Measurements from ENCODE around the gene MYO9B.

The MYO9B gene

DNA sequence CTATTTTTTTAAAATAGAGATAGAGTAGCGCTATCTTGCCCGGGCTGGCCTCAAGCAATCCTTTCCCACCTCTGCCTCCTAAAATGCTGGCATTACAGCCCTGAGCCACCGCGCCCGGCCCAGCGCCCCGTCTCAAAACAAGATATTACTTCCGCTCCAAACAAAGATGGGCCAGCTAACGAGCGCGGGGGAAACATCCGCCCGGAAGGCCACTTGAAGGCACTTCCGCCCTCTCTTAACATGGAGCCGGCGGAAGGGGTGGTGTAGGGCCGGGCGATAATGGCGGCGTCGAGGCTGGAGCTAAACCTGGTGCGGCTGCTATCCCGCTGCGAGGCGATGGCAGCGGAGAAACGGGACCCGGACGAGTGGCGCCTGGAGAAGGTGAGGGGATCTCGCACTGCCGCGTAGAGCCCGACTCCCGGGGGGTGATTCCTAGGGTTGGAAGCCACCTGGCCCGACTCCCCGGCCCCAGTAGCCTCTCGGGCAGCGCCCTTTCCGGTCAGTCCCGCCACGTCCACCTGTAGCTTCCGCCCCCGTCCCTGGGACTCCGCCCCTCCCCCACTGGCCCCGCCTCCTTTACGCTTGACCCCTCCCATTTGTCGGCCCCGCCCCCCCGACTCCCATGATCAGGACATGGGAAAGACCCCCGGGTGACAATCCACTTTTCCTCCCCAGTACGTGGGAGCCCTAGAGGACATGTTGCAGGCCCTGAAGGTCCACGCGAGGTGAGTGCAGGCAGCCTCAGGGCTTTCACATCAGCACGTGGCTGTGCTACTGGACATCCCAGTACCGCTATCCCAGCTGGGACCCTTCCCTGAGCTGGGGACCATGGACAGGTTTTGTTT lies 139.8 kb downstream of the MYO9B start, which contains the start of gene USE1:
USE1 (plus strand) TSS at position 231 of the 845 bp plus-strand sequence; CDS start at position 280, 49 bp downstream.
- DNase-seq (ENCODE audit: low spot score): peak; percentile 92

DNA sequence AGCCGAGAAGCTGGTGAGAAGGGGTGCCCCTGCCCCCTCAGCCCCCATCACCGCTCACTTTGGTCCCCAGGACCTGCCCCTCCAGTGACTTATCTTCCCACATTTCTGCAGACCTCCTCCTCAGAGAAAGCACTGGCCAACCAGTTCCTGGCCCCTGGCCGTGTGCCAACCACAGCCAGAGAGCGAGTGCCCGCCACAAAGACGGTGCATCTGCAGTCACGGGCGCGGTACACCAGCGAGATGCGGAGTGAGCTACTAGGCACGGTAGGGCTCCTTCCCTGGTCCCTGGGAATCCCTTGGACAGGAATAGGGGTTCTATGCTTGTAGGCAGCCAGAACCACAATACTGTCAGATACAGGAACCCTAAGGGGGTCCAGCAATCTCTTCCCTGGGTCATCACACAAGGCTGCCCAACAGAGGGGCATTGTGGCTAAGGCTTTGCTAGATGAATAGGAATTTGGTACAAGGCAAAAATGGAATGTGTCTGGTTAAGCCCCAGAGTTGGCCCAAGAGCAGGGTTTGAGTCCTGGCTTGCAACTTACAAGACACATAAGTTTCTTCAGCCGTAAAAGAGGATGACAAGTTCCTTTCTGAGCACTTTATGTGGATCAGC lies 140.6 kb downstream of the MYO9B start:
- no peak for DNase-seq (ENCODE audit: low spot score)

DNA sequence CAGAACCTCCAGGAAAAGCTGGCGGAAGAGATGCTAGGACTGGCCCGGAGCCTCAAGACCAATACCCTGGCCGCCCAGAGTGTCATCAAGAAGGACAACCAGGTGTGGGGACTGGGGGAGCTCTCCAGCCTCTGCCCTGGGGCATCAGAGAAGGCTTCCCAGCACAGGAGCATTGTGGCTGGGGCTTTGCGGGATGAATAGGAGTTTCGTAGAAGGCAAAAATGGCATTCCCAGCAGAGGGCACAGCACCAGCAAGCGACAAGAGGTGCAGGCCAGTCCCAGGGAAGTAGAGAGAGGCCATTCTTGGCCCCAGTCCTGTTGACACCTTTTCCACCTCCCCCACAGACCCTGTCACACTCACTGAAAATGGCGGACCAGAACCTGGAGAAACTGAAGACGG lies 143.7 kb downstream of the MYO9B start:
- no peak for DNase-seq (ENCODE audit: low spot score)

DNA sequence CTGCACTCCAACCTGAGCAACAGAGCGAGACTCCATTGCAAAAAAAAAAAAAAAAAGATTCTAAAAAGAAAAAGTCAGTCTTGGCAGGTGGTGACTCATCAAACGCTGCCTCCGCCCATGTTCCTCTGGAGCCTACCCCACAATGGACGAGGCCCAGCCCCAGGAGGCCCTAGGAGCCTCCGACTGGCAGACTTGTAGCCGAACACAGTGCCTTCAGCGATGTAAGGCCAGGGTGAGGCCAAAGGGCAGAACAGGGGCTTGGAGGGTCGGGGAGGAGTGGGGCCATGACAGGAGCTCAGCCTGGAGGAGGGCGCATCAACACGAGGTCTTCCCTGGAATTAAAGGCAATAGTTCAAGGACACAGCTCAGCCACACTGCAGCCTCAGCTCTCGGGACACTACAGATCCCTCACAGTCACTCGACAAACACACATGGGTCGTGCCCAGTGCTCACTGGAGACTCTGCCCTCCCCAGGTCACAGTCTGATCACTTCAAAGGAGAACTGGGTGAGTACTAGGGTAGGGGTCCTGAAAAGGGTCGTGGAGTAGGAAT lies 144.7 kb downstream of the MYO9B start:
- DNase-seq (ENCODE audit: low spot score): no peak

DNA sequence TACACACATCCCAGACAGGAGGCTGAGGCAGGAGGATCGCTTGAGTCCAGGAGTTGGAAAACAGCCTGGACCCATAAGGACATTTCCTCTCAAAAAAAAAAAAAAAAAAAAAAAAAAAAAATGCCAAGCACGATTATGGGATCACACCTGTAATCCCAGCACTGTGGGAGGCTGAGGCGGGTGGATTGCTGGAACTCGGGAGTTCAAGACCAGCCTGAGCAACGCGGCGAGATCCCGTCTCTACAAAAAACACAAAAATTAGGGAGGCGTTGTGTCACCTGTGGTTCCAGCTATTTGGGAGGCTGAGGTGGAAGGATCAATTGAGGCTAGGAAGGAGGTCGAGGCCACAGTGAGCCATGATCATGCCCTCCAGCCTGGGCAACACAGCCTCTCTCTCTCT lies 149.5 kb downstream of the MYO9B start:
- DNase-seq (ENCODE audit: low spot score): no peak

DNA sequence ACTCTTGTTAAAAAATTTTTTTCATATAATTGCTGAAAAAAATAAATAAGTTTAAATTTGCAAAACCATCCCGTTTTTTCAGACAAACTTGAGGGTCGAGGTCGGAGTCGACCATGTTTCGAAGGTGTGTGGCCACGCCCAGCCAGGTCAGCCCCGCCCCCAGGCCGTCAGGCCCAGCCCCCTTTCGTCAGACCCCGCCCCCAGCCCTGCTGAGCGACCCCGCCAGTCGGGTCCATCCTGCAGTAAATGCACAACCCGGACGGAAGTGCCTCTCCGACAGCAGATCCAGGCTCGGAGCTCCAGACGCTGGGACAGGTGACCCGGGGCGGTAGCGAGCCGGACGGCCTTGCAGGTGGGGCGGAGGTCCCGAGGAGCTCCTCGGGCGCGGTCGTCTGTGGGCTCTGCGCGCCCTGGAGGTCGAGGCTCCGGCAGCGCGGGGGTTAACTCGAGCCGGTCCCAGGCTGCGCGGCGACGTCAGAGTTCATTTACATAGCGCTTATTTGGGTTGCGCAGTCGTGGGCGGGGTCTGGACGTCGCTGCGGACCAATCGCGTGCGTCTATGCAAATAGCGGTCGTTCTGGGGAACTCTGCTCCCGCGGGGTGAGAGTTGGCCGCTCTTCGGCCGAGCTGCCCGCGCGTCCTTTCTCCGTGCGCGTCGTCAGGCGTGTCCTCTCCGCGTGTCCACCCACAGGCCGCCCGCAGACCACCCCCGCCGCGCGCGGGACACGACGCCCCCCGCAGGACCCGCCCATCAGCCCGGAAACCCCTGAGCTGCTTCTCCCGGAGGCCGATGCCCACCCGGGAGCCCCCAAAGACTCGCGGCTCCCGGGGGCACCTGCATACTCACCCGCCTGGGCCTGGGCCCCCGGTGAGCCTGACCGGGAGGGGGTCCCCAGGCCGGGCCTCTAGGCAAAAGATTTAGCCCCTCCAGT lies 150.7 kb downstream of the MYO9B start, which contains the start of gene OCEL1:
OCEL1 (plus strand) TSS at position 225 of the 932 bp plus-strand sequence; CDS start at position 247, 22 bp downstream.
- DNase-seq (ENCODE audit: low spot score): peak; percentile 98

DNA sequence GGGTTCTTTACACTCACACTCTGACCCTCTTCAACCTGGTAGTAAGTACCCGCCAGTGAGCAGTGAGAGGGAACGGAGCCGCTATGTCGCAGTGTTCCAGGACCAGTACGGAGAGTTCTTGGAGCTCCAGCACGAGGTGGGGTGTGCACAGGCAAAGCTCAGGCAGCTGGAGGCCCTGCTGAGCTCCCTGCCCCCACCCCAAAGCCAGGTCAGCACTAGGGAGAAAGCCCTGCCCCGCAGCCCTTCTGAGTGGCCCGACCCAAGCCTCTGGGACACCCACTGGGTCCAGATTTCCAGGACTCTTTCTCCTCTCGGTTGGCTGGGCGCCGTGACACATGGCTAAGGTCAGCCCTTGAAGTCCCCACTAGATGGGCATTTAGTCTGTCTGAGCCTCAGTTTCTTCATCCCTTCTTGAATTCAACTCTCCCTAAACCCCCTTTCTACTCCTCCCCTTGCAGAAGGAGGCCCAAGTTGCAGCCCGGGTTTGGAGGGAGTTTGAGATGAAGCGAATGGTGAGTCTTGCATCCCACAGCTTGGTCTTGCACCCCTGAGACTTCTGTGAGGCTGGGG lies 152.3 kb downstream of the MYO9B start:
- DNase-seq (ENCODE audit: low spot score): no peak

DNA sequence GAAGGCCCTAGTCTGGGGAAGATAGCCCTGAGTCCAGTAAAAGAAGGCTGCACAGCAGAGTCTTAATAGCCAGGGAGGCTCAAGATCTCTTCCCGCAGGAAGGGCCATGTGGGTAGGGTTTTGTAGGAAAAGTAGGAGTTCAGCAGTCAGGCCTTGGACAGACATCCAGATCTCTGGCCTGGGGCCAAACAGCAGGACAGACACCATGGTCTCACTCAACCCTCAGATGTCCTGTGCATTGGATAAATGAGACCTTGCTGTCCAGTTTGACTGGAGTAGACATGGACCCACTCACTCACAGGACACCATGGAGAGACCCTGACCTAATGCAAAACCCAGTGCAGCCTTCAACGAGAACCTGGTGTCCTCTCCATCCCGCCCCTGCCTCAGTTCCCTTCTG lies 154.3 kb downstream of the MYO9B start:
- no peak for DNase-seq (ENCODE audit: low spot score)

DNA sequence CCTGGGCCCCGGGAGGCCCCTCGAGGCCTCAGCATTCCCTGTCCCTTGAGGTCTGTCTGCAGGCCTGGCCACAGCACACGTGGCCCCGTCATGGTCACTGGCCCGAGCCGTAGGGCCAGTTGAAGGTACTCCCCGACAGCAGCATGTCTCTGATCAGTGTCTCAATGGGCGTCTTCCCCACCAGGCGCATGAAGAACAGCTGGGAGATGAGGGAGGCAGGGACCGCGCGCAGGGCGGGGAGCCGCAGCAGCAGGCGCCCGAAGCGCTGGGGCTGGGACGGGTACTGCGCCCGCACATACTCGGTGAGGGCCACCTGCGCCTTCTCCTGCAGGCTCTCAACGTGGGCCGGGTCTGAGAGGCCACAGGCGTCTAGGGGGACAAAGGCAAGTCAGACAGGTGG lies 156.7 kb downstream of the MYO9B start:
- no peak for DNase-seq (ENCODE audit: low spot score)

DNA sequence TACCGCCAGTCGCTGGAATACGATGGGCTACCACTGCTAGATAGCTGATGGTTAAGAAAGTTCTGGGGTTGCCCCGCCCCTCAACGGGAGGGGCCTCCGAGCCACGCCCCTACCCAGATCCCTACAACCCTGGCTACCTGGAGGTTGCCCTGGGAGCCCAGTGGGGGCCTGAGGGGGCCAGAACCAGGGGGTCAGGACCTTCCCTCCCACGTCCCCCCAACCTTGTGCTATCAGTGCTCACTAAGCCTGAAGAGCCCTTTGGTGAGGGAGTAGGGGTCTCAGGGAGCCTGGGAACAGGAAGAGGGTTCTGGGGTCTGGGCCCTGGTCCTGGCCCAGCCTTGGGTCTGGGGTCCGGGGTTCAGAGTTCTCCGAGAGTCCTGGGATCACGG lies 159.3 kb downstream of the MYO9B start:
- no peak for DNase-seq (ENCODE audit: low spot score)

DNA sequence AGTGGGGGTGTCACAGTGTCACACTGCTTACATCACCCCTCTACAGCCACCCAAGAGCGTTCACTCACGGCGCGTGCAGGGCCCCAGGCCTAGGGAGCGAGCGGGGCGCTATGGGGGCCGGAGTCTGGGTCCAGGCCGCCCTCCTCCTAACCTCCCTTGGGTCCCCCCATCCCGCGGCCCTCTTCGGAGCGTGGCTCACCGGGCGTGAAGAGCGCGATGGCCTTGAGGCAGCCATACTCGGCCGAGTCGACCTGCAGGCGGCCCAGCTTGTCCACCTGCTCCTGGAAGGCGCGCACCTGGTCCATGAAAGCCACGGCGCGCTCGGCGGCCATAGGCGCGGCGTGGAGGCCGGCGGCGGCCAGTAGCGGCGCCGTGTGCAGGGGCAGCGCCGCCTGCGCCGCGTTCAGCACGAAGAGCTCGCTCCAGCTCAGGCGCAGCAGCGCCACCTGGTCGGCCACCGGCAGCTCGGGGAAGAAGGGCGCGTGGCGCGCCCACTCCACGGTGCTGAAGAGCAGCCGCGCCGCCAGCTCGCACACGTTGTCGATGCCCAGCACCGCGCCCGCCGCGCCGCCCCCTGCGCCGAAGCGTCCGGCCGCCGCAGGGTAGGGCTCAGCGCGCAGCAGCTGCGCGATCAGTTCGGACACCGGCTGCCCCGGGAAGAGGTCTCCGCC lies 159.9 kb downstream of the MYO9B start:
- peak; percentile 82 for DNase-seq (ENCODE audit: low spot score)

DNA sequence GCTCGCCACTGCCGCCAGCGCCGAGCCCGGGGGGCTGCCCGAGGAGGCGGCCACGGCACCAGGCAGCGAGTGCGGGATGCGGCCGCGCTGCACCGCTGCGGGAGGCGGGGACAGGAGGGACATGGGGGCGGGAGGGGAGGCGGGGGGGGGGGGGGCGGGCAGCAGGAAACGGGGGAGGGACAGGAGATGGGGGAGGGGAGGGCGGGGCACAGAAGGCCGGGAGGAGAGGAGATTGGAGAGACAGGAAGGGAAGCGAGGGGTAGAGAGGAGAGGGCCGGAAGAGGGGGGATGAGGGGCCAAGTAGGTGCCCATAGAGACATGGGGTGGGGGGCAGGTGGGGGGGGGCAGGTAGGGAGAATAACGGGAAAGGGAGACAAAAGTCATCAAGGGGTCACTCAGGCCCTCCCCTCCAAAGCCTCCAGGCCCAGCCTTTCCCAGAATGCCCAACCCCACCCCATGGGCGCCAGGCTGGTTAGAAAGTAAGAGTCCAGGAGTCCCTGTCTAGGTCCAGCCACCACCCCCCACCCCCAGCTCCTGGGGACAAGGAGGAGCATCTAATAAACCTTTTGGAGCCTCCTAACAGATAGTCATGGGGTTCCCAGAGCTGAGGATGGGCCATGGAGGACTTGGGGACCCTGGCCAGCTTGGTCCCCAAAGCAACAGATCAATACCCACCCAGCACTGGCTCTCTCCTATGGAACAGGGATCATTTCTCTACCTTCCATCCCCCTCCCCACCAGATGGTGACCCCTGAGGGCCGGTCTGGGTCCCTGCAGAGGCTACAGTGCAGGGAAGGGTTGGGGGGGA lies 160.6 kb downstream of the MYO9B start:
- no peak for DNase-seq (ENCODE audit: low spot score)

DNA sequence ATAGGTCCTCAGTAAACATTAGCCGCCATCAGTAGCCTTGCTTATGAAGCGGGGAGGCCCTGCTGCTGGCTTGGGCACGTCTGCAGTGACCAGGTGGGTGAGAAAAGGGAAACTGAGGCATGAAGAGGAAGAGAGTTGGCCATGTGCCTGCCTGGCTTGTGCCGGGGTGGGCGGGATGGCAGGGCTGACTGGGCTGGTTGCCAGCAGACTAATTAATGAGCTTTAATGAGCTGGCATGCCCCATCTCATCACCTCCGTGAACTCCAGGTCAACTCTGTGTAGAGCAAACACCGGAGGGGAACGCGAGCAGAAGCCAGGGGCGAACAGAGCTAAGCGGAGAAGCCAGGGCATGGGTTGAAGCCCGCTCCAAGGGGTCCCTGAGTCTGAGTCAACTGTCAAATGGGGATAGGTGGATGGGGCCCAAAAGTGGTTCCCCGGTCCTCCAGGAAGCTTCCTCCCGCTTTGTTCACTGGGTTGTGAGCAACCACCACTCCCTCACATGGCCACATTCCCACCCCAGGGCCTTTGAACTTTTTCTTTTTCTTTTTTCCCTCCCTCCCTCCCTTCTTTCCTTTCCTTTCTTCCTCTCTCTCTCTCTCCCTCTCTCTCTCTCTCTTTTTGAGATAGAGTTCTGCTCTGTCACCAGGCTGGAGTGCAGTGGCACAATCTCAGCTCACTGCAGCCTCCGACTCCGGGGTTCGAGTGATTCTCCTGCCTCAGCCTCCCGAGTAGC lies 161.4 kb downstream of the MYO9B start:
- no peak for DNase-seq (ENCODE audit: low spot score)

DNA sequence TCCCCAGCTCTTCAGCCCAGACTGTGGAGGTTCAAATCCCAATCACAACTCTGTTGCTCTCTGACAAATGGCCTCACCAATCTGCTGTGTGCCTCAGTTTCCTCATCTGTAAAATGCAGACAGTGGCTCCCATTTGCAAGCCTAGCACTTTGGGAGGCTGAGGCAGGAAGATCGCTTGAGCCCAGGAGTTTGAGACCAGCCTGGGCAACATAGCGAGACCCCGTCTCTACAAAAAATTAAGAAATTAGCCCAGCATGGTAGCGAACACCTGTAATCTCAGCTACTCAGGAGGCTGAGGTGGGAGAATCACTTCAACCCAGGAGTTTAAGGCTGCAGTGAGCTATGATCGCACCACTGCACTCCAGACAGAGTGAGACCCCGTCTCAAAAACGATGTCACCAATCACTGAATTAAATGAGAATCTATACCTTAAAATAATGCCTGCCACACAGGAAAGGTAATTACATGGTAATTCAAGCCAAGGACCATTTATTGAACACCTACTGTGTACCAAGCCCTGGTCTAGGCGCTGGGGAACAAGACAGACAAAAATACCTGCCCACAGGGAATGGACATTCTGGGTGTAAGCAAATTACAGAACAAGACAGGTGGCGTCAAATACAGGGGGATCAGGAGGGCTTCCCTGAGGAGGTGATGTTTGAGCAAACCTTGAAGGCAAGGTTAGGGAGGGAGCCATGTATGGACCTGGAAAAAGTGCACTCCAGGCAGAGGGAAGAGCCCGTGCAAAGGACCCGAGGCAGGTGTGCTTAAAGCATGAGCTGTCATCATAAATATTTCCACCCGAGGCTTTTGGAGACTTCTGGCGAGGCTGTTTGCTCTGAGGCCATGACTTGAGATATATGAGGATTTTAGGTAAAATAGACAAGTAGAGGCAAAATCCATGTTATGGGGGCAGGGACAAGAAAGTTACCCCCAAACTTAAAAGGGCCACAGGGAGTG lies 162.4 kb downstream of the MYO9B start:
- no peak for DNase-seq (ENCODE audit: low spot score)

DNA sequence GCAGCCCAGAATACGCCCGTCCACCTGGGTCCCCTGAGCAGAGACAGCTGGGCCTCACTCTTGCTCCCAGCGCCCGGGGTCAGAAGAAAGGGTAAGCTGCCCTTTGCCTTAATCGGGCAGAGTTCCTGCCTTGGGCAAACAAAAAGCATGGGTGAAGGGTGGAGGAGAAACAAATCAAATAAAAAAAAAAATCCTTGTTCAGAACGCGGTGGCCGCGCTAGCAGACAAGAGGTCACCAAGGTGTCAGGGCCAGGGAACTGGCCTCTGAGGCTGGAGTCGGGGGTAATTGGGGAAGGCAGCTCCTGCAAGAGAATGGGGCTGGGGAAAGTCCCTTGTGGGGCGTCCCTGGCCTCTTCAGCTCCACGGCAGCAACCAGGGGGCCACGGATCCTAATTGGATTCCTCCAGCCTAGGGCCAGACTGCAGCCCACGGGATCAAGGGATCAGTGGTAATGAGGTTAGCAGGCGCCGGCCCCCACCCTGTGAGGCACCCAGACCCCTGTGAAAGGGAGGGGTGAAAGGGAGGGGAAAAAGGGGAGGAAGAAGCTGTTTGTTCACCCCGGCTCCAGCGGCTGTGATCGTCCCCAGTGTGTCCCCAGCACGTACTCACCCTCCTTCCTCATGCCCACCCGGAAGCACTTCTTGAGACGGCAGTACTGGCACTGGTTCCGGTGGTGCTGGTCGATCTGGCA lies 164.6 kb downstream of the MYO9B start:
- no peak for DNase-seq (ENCODE audit: low spot score)

DNA sequence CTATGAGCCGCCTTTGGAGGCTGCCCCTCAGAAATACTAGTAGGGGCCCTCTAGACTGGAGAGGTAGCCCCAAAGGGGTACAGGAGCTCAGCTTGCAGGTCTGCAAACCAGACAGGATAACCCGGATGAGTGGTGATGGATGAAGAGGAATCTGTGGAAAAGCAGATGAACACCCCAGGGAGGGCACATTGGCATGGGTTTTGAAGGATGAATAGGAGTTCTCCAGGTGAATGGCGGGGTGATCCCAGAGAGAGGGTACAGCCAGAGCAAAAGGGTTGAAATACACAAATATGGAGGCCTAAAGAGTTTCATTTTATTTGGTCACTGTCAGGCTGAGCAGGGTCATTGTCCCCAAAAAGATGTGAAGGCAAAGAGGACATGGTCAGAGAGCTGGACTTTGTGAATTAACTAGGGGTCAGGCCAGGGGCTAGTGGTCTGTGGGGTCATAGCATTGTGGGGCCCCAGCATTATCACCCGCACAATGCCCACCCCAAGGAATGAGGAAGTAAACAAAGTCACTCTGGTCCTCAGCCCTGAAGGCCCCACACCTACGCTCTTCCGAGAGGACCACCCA lies 165.3 kb downstream of the MYO9B start:
- no peak for DNase-seq (ENCODE audit: low spot score)

DNA sequence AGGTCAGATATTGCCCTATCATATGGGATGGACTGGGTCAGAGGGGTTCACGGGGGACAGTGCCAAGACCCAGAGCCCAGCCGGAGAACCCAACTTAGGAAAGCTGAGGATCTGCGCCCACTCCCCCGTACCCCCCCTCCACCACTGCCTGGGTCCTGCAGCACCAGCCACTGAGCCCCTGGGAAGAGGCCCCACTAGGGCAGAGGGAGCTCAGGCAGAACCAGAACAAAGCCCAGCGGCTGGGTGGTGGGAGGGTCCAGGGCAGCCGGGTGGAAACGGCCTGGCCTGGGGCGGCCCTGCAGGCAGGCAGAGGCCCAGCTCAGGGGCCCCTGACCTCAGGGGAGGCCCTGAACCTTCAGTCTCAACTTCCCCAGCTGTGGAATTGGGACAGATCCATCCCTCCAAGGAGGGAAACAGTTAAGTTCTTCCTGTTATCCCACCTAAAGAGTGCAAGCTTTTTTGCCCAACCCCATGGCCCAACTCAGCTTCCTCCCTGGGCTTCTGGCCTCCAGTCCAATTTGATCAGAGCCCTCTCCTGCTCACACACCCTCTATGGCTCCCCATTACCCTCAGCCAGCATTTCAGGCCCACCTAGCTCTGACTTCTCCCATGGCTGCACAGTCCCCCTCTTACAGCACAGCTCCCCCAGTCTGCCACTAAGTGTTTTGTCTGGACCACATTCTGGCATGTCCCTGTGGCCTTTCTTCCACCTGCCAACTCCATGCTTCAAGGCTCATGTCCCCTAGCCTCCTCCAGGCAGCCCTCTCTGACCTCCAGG lies 167.0 kb downstream of the MYO9B start:
- DNase-seq (ENCODE audit: low spot score): no peak
